GM23338 (cell line): ENCODE measurements around the gene MCM9. TPM values are rescaled to one million over a fixed set of nuclear protein-coding genes. Genes with fewer than 3 reads are reported as not detected.

Experiments used
- ATAC-seq: fragments of 200-7000 bp; cut with Tn5 transposase; 3 replicates; pipeline ENCODE4 v1.9.1; 2020
- DNase-seq: peaks from one replicate; pipeline ENCODE4 v3.0.0-alpha.2; 2015; ENCODE audit warnings: low spot score
- H2AFZ ChIP-seq: fragments of 200-600 bp; sonication (generic); 2 replicates; pipeline ENCODE4 v1.8.0; 2016; ENCODE audit warnings: antibody characterized with exemption, mild to moderate bottlenecking, moderate library complexity
- H3F3A ChIP-seq: fragments of 200-600 bp; sonication (generic); replicated peaks from 2 replicates; pipeline ENCODE4 v1.8.0; 2017; ENCODE audit warnings: antibody characterized with exemption, mixed run types, low read depth
- H3K27ac ChIP-seq: fragments of 200-600 bp; sonication (generic); 2 replicates; pipeline ENCODE4 v1.6.1; 2016; ENCODE audit warnings: low read depth
- H3K27me3 ChIP-seq: fragments of 200-600 bp; sonication (generic); 2 replicates; pipeline ENCODE4 v1.8.0; 2016; ENCODE audit warnings: mild to moderate bottlenecking, mixed run types, moderate library complexity; ENCODE audit not compliant: insufficient read depth
- H3K36me3 ChIP-seq: fragments of 200-600 bp; sonication (generic); 2 replicates; pipeline ENCODE4 v1.8.0; 2016; ENCODE audit warnings: mild to moderate bottlenecking; ENCODE audit not compliant: insufficient read depth
- H3K4me1 ChIP-seq: fragments of 200-600 bp; sonication (generic); 2 replicates; pipeline ENCODE4 v1.8.0; 2016; ENCODE audit warnings: mild to moderate bottlenecking, moderate library complexity; ENCODE audit not compliant: insufficient read depth
- H3K4me2 ChIP-seq: fragments of 200-600 bp; sonication (generic); 2 replicates; pipeline ENCODE4 v1.7.1; 2017; ENCODE audit warnings: mixed run types
- H3K4me3 ChIP-seq: fragments of 200-600 bp; sonication (generic); 2 replicates; pipeline ENCODE4 v1.6.1; 2016; ENCODE audit warnings: mixed run types
- H3K79me2 ChIP-seq: fragments of 200-600 bp; sonication (generic); replicated peaks from 2 replicates; pipeline ENCODE4 v1.8.0; 2017; ENCODE audit warnings: mild to moderate bottlenecking; ENCODE audit not compliant: insufficient read depth
- H3K9me2 ChIP-seq: fragments of 200-600 bp; sonication (generic); 2 replicates; pipeline ENCODE4 v1.8.0; 2017; ENCODE audit not compliant: insufficient read depth
- H4K20me1 ChIP-seq: fragments of 200-600 bp; sonication (generic); replicated peaks from 2 replicates; pipeline ENCODE4 v1.8.0; 2017; ENCODE audit warnings: mild to moderate bottlenecking; ENCODE audit not compliant: insufficient read depth
- H3K27ac Mint-ChIP-seq: 2 replicates; pipeline ENCODE4 v1.8.0; 2020; ENCODE audit warnings: inconsistent platforms, mild to moderate bottlenecking, moderate library complexity, mixed read lengths
- H3K27me3 Mint-ChIP-seq: 3 replicates; pipeline ENCODE4 v1.8.0; 2022; ENCODE audit warnings: low read depth, mild to moderate bottlenecking, moderate library complexity, mixed read lengths, inconsistent platforms; ENCODE audit not compliant: insufficient read depth, poor library complexity
- H3K36me3 Mint-ChIP-seq: 3 replicates; pipeline ENCODE4 v1.8.0; 2021; ENCODE audit warnings: low read depth, mild to moderate bottlenecking, inconsistent platforms, moderate library complexity, mixed read lengths
- H3K4me1 Mint-ChIP-seq: 3 replicates; pipeline ENCODE4 v1.8.0; 2020; ENCODE audit warnings: mild to moderate bottlenecking, inconsistent platforms, mixed read lengths
- H3K4me3 Mint-ChIP-seq: 3 replicates; pipeline ENCODE4 v1.8.0; 2021; ENCODE audit warnings: moderate library complexity, mild to moderate bottlenecking, inconsistent platforms, mixed read lengths
- H3K9me3 Mint-ChIP-seq: 3 replicates; pipeline ENCODE4 v1.8.0; 2020; ENCODE audit warnings: moderate library complexity, mild to moderate bottlenecking, inconsistent platforms, mixed read lengths
- CREB1 ChIP-seq: fragments of 250-450 bp; sonication (Bioruptor Pico); IDR thresholded peaks from 2 replicates; pipeline ENCODE4 v1.5.0; 2020; ENCODE audit warnings: low read depth, mild to moderate bottlenecking, moderate library complexity
- EZH2 ChIP-seq: fragments of 200-600 bp; sonication (generic); IDR thresholded peaks from one replicate; pipeline ENCODE4 v1.8.0; 2017; ENCODE audit warnings: antibody characterized with exemption, mild to moderate bottlenecking, low read depth; ENCODE audit not compliant: unreplicated experiment
- EZH2phosphoT487 ChIP-seq: fragments of 200-600 bp; sonication (generic); IDR thresholded peaks from one replicate; pipeline ENCODE4 v1.8.1; 2018; ENCODE audit warnings: antibody characterized with exemption; ENCODE audit not compliant: unreplicated experiment
- JUNB ChIP-seq: IDR thresholded peaks from one replicate; pipeline ENCODE4 v1.6.1; 2016; ENCODE audit warnings: antibody characterized with exemption; ENCODE audit not compliant: unreplicated experiment
- NANOG ChIP-seq: IDR thresholded peaks from 2 replicates; pipeline ENCODE4 v1.6.1; 2016; ENCODE audit warnings: antibody characterized with exemption, borderline replicate concordance
- POLR2AphosphoS5 ChIP-seq: IDR thresholded peaks from 2 replicates; pipeline ENCODE4 v1.6.1; 2016; ENCODE audit warnings: antibody characterized with exemption, low read depth
- STAT1 ChIP-seq: IDR thresholded peaks from one replicate; pipeline ENCODE4 v1.6.1; 2016; ENCODE audit warnings: antibody characterized with exemption; ENCODE audit not compliant: unreplicated experiment
- ZNF114 ChIP-seq: fragments of 250-450 bp; sonication (Bioruptor Pico); IDR thresholded peaks from 2 replicates; pipeline ENCODE4 v1.5.0; 2020; ENCODE audit warnings: mild to moderate bottlenecking, moderate library complexity
- ZNF331 ChIP-seq: fragments of 250-450 bp; sonication (Bioruptor Pico); IDR thresholded peaks from 2 replicates; pipeline ENCODE4 v1.5.0; 2020; ENCODE audit warnings: low read depth, mild to moderate bottlenecking, moderate library complexity
- polyA plus RNA-seq: library from polyadenylated mRNA; unstranded; fragments of >200 nt; fragmentation: Nextera tagmentation; extraction: Ambion mirVana; gene quantifications from 2 replicates; pipeline ENCODE4 v1.2.1, GENCODE V29; 2016
- total RNA-seq: library from RNA; depleted of rRNA; stranded (reverse); fragments of >200 nt; shearing (Covaris generic); gene quantifications from 2 replicates; pipeline ENCODE4 v1.2.3, GENCODE V29; 2014
- TF ChIP-seq, protein P1 (sequence below), 2 experiments: fragments of 200-600 bp in 1 of 2; sonication (generic) in 1 of 2; conservative IDR thresholded peaks; 2 replicates each; pipeline versions ENCODE4 v1.5.1 to v1.6.1; 2016 to 2017; ENCODE audit warnings: antibody characterized with exemption in 2 of 2, low read depth in 2 of 2, mild to moderate bottlenecking in 2 of 2, moderate library complexity in 1 of 2
- TF ChIP-seq, protein P2 (sequence below): IDR thresholded peaks from 2 replicates; pipeline ENCODE4 v1.6.1; 2016; ENCODE audit warnings: antibody characterized with exemption
- TF ChIP-seq, protein P3 (sequence below): fragments of 250-450 bp; sonication (Bioruptor Pico); IDR thresholded peaks from 2 replicates; pipeline ENCODE4 v1.5.0; 2020; ENCODE audit warnings: mild to moderate bottlenecking, moderate library complexity
- TF ChIP-seq, protein P4 (sequence below): IDR thresholded peaks from one replicate; pipeline ENCODE4 v1.6.1; 2018; ENCODE audit warnings: antibody characterized with exemption; ENCODE audit not compliant: unreplicated experiment

The MCM9 gene
- total and polyA plus RNA-seq, 2 experiments from 2014 or later, result 14.9 to 16.6 TPM

DNA sequence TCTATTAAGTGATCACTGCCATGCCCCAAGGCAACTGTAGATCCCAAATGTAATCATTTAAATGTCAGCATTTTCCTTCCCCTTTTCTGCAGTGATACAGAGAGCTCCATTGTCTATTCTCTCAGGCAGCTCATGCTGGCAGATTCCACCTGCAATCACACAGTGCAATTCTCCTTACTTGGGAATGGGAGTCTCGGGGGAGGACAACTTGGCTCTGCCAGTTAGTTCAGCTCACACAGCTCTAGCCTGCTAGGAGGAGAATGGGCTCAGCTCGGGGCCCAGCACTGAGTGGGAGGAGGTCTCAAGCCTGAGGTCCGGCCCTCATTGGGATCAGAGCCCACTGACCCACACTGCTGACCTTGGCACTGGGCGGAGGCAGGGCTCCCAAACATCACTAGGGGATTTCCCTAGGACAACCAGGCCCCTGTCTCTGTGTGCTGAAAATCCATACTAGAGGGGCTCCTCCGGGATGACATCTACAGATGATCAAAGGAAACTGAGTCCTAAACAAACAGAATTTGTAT lies 150.3 kb downstream of the MCM9 start:
- Histone ChIP-seq H3K9me2 (no peaks in the 10 kb centered on the region), H3K4me3 (no peak overlapping the region), H3K4me1 (no peaks in the 10 kb centered on the region), H4K20me1 (no peaks in the 10 kb centered on the region), H3K36me3 (no peaks in the 10 kb centered on the region), H3F3A (no peaks in the 10 kb centered on the region), H3K79me2 (no peaks in the 10 kb centered on the region), H3K27ac (no peak overlapping the region), H2AFZ (no peak overlapping the region; the same call in 1 of the 2 replicates), H3K27me3 (no peaks in the 10 kb centered on the region), H3K4me2 (no peak overlapping the region)
- no peaks in the 10 kb centered on the region for H3K36me3 Mint-ChIP-seq
- H3K27ac Mint-ChIP-seq, result no peak overlapping the region
- H3K4me3 Mint-ChIP-seq, result no peak overlapping the region
- DNase-seq (no peak), ATAC-seq (peak; percentile 74)
- peaks cover 10% of the 10 kb centered on the region for H3K4me1 Mint-ChIP-seq
- H3K9me3 Mint-ChIP-seq, result no peaks in the 10 kb centered on the region
- TF ChIP-seq EZH2phosphoT487 (no peak), ZNF114 (CRISPR knock-in tag) (no peak), CREB1 (CRISPR knock-in tag) (no peak), NANOG (no peak), ZNF331 (CRISPR knock-in tag) (no peak), STAT1 (no peak), POLR2AphosphoS5 (no peak), JUNB (no peak), EZH2 (no peak)
- TF ChIP-seq, protein P1, sequence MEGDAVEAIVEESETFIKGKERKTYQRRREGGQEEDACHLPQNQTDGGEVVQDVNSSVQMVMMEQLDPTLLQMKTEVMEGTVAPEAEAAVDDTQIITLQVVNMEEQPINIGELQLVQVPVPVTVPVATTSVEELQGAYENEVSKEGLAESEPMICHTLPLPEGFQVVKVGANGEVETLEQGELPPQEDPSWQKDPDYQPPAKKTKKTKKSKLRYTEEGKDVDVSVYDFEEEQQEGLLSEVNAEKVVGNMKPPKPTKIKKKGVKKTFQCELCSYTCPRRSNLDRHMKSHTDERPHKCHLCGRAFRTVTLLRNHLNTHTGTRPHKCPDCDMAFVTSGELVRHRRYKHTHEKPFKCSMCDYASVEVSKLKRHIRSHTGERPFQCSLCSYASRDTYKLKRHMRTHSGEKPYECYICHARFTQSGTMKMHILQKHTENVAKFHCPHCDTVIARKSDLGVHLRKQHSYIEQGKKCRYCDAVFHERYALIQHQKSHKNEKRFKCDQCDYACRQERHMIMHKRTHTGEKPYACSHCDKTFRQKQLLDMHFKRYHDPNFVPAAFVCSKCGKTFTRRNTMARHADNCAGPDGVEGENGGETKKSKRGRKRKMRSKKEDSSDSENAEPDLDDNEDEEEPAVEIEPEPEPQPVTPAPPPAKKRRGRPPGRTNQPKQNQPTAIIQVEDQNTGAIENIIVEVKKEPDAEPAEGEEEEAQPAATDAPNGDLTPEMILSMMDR (conservative IDR thresholded peaks at IDR 0.05; ENCODE audit: low read depth in 2 of 2), result no peak
- TF ChIP-seq, protein P2, sequence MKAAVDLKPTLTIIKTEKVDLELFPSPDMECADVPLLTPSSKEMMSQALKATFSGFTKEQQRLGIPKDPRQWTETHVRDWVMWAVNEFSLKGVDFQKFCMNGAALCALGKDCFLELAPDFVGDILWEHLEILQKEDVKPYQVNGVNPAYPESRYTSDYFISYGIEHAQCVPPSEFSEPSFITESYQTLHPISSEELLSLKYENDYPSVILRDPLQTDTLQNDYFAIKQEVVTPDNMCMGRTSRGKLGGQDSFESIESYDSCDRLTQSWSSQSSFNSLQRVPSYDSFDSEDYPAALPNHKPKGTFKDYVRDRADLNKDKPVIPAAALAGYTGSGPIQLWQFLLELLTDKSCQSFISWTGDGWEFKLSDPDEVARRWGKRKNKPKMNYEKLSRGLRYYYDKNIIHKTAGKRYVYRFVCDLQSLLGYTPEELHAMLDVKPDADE, result no peak
- TF ChIP-seq, protein P3, sequence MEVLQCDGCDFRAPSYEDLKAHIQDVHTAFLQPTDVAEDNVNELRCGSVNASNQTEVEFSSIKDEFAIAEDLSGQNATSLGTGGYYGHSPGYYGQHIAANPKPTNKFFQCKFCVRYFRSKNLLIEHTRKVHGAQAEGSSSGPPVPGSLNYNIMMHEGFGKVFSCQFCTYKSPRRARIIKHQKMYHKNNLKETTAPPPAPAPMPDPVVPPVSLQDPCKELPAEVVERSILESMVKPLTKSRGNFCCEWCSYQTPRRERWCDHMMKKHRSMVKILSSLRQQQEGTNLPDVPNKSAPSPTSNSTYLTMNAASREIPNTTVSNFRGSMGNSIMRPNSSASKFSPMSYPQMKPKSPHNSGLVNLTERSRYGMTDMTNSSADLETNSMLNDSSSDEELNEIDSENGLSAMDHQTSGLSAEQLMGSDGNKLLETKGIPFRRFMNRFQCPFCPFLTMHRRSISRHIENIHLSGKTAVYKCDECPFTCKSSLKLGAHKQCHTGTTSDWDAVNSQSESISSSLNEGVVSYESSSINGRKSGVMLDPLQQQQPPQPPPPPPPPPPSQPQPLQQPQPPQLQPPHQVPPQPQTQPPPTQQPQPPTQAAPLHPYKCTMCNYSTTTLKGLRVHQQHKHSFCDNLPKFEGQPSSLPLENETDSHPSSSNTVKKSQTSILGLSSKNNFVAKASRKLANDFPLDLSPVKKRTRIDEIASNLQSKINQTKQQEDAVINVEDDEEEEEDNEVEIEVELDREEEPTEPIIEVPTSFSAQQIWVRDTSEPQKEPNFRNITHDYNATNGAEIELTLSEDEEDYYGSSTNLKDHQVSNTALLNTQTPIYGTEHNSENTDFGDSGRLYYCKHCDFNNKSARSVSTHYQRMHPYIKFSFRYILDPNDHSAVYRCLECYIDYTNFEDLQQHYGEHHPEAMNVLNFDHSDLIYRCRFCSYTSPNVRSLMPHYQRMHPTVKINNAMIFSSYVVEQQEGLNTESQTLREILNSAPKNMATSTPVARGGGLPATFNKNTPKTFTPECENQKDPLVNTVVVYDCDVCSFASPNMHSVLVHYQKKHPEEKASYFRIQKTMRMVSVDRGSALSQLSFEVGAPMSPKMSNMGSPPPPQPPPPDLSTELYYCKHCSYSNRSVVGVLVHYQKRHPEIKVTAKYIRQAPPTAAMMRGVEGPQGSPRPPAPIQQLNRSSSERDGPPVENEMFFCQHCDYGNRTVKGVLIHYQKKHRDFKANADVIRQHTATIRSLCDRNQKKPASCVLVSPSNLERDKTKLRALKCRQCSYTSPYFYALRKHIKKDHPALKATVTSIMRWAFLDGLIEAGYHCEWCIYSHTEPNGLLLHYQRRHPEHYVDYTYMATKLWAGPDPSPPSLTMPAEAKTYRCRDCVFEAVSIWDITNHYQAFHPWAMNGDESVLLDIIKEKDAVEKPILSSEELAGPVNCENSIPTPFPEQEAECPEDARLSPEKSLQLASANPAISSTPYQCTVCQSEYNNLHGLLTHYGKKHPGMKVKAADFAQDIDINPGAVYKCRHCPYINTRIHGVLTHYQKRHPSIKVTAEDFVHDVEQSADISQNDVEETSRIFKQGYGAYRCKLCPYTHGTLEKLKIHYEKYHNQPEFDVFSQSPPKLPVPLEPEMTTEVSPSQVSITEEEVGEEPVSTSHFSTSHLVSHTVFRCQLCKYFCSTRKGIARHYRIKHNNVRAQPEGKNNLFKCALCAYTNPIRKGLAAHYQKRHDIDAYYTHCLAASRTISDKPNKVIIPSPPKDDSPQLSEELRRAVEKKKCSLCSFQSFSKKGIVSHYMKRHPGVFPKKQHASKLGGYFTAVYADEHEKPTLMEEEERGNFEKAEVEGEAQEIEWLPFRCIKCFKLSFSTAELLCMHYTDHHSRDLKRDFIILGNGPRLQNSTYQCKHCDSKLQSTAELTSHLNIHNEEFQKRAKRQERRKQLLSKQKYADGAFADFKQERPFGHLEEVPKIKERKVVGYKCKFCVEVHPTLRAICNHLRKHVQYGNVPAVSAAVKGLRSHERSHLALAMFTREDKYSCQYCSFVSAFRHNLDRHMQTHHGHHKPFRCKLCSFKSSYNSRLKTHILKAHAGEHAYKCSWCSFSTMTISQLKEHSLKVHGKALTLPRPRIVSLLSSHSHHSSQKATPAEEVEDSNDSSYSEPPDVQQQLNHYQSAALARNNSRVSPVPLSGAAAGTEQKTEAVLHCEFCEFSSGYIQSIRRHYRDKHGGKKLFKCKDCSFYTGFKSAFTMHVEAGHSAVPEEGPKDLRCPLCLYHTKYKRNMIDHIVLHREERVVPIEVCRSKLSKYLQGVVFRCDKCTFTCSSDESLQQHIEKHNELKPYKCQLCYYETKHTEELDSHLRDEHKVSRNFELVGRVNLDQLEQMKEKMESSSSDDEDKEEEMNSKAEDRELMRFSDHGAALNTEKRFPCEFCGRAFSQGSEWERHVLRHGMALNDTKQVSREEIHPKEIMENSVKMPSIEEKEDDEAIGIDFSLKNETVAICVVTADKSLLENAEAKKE (CRISPR knock-in tag), result no peak
- TF ChIP-seq, protein P4, sequence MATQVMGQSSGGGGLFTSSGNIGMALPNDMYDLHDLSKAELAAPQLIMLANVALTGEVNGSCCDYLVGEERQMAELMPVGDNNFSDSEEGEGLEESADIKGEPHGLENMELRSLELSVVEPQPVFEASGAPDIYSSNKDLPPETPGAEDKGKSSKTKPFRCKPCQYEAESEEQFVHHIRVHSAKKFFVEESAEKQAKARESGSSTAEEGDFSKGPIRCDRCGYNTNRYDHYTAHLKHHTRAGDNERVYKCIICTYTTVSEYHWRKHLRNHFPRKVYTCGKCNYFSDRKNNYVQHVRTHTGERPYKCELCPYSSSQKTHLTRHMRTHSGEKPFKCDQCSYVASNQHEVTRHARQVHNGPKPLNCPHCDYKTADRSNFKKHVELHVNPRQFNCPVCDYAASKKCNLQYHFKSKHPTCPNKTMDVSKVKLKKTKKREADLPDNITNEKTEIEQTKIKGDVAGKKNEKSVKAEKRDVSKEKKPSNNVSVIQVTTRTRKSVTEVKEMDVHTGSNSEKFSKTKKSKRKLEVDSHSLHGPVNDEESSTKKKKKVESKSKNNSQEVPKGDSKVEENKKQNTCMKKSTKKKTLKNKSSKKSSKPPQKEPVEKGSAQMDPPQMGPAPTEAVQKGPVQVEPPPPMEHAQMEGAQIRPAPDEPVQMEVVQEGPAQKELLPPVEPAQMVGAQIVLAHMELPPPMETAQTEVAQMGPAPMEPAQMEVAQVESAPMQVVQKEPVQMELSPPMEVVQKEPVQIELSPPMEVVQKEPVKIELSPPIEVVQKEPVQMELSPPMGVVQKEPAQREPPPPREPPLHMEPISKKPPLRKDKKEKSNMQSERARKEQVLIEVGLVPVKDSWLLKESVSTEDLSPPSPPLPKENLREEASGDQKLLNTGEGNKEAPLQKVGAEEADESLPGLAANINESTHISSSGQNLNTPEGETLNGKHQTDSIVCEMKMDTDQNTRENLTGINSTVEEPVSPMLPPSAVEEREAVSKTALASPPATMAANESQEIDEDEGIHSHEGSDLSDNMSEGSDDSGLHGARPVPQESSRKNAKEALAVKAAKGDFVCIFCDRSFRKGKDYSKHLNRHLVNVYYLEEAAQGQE, result no peak
- peaks cover 2% of the 10 kb centered on the region for H3K27me3 Mint-ChIP-seq
